GM18526 (cell line): ENCODE measurements around the gene CD160.

Experiments used
- POLR2A ChIP-seq: IDR thresholded peaks from 3 replicates; pipeline ENCODE4 v1.6.1; 2011; ENCODE audit not compliant: insufficient read length; ENCODE audit errors: extremely low read depth

The CD160 gene

GRCh38 chr1:145707183-145707867, 12.0 kb upstream of the CD160 start, which contains the start of gene PDZK1:
TSS of gene PDZK1 (minus strand) at chr1:145707368. CDS start at chr1:145688021, 19,347 bp downstream.
- TF ChIP-seq POLR2A = no peak

DNA sequence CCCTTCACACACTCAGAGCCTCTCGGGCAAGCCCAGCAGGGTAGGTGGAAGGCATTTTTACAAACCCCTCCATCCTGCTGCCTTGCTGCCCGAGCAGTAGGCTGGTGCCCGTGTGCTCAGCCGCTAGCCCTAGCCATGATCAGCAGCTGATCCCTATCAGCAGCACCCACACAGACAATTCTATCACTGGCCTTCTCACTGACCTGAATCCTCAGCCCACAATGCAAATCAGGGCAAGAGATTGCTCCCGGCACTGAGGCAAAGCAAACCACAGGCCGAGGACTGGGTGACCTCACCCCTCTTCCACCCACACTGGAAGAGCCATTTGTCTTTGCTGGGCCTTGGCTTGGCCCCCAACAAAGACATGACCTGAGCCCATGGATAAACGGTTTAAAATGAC, 11.2 kb upstream of the CD160 start:
- TF ChIP-seq POLR2A = no peak

GRCh38 chr1:145710291-145711027, 8.8 kb upstream of the CD160 start:
- TF ChIP-seq POLR2A = no peak

DNA sequence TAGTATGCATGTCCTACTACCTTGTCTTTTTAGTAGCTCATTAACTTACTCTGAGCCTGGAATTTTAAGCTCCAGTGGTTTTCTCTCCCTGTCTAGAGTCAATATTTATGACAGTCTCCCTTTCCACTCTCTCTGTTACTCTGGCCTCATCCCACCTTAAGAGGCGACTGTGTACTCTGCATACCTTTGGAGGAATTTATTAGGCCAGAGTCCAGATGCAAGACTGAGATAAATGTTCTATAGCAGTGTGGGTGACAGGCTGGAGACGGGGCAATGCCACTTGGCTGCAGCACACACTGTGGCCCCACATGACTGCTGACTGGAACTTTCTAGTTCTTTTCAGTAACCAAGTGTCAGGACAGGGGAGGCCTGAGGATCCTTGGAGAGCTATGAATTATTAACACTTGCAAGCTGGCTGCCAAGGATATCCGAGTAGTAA, 8.1 kb upstream of the CD160 start:
- TF ChIP-seq POLR2A = no peak

DNA sequence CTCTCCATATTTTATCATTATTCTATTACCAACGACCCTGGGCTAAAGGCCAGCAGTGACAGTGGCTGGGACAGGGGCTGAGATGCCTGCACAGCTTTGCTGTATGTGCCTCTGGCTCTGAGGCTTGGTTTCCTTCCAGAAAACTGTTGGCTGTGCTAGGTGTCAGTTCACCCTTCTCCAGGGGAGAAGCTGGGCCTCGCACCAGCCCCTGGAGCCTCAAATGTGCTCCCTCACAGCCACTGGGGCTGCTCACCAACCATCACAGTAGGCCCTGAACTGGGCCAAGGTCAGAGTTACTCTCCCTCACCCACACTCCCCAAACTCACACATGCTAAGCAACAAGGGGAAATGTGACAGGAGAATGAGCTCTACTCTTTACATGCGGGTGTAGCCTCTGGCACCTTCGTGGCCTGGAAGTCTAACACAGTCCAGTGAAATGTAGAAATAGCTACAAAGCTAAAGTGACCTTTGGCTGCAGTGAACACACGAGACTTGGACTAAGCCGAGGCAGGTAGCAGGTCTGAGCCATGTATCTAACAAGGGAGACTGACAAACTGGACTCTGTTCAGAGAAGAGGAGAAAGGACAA, 4.7 kb upstream of the CD160 start:
- no peak for TF ChIP-seq POLR2A

DNA sequence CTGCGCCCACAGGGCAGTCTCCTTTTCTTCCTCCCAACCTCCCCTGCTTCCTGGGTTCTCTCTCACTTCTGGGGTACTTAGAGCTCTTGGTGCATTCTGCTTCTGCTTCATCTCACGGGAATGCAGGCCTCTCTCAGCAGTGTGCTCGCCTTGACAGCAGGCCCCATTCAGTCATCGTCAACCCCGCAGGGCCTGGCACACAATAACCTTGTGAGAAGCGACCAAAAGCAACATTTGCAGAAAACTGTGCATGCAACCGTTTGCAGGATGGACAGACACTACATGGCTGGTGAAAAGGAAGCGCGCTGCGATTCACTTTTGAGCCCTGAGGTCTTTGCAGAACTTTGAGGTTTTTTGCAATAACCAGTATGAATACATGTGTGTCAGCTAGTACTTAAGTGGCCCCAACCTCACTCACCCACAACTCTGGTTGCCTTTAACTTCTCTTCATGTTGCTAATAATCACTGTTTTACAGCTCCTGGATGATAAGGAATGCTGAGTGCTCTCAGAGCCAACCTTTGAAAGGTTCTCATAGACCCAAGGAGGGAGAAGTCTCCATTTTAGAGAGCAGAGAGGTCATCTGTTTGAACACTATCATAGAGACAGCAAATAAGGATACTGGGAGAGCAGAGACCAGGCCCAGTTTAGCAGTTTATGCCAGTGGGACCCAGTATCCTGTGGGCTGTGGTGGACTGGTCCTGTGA, 2.5 kb upstream of the CD160 start:
- TF ChIP-seq POLR2A = no peak

GRCh38 chr1:145717833-145718232, 1.5 kb upstream of the CD160 start:
- no peak for TF ChIP-seq POLR2A

- no peak for TF ChIP-seq POLR2A
Observed at GRCh38 chr1:145720556-145720877, 1.2 kb downstream of the CD160 start.

DNA sequence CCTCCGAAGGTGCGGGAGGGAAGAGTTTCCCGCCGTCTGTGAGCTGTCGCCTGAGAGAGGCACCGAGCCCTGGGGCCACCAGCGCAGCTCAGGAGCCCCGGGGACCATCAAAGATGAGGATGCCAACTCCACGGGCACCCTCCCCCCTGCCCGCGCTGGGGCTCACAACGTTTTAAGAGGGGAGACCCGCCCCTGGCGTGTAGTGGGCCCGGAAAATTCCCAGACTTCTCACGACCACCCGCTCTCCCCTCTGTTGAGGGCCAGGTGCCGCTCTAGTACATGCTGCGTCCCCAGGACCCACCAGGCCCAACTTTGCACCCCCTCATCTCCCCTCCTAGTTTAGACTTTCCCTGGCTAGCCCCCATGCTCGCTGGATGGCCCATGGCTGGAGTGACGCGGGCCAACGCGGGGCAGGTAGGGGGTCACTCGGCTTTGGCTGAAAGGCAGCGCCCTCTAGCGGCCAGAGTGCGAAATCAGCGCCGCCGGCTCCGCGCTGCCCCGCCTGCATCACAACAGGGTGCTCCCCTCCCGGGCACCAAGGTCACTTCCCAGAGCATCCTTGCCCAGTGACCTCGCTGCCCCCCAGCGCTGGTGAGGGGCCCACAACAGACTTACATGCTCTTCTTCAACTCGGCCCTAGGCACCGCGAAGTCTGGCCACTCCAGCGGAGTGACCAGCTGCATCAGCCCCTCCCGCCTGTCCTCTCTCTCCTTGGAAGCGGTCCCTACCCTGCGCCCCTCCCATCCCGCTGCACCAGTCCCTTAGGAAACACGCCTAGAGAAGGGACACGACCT, 1.8 kb downstream of the CD160 start:
- no peak for TF ChIP-seq POLR2A

- TF ChIP-seq POLR2A = no peak
Observed at GRCh38 chr1:145729196-145729595, 9.9 kb downstream of the CD160 start.

DNA sequence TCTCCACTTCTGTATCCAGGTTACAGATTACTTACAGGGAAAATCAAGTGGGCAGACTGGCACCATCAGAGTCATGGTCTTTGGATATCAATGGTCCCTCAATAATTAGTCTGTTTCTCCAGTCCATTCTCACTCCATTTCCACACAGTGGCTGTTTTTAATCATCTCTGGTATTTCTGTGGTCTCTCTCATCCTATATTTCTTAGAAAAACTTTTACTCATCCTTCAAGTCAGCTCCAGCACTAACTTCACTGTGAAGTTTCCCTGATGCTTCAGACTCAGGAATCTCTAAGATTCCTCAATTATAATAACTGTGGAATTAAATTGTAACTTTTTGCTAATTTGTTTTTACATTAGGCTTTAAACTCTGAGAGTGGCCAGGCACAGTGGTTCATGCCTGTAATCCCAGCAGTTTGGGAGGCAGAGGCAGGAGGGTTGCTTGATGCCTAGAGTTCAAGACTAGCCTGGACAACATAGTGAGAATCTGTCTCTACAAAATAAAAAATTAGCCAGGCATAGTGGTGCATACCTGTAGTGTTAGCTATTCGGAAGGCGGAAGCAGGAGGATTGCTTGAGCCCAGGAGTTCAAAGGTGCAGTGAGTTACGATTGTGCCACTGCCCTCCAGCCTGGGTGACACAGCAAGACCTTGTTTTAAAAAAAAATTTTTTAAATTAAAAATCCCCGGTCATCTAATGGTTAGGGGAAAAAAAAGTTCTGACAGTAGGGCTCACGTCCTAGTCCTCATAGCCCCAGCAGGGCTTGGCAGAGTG, 10.6 kb downstream of the CD160 start:
- TF ChIP-seq POLR2A = no peak

- no peak for TF ChIP-seq POLR2A
Observed at GRCh38 chr1:145730467-145730866, 11.2 kb downstream of the CD160 start.

DNA sequence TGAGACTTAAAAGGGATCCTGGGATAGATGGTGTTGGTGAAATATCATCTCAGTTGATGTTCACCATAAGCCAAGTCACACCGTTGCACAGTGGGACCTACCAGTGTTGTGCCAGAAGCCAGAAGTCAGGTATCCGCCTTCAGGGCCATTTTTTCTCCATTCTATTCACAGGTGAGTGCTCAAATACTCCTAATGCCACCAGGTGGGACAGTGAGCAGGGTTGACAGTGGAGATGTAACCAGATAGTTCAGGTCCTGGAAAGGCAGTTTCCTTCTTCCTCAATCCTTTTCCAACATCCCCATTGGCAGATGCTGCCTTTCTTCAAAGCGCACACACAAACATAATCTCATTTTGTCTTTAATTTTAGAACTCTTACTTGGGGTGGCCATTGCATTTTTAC, 11.6 kb downstream of the CD160 start:
- TF ChIP-seq POLR2A = no peak

DNA sequence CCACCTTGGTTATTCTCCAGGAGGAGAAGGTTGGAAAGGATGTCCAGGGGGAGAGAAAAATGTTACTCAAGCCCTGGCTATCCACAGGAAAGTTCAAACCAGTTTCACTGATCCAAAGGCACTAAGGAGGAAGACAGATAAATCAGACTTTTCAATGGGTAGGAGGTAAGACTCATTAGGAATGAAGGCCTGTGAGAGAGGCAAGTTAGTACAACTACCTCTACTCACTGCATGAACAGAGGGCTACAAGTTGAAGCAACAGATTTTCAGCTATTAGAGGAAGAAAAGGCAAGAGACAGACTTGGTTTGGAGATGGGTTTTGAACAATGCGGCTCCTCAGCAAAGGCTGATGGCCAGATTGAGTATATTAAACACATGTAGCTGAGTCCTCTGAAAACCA, 16.9 kb downstream of the CD160 start:
- TF ChIP-seq POLR2A = no peak
